Calu3 (cell line): Measurements from ENCODE around the gene PCGF2. TPM values are rescaled to one million over a fixed set of nuclear protein-coding genes. Genes with fewer than 3 reads are reported as not detected.

Experiments used
- Bru-seq: library from RNA; stranded (reverse); fragments of 400-500 nt; gene quantifications from one replicate; lab custom pipeline; 2021; lab: Mats Ljungman, UMichigan
- BruChase-seq, 2 experiments: library from RNA; stranded (reverse); fragments of 400-500 nt; gene quantifications; one replicate each; lab custom pipeline; 2021; lab: Mats Ljungman, UMichigan
- BruUV-seq: library from RNA; stranded (reverse); fragments of 400-500 nt; replicated peaks from 2 replicates; lab custom pipeline; 2021; lab: Mats Ljungman, UMichigan
- CTCF ChIA-PET: fragments of 300-600 bp; sonication (Branson Sonifier 250); formaldehyde crosslinking; loops from one replicate; lab custom pipeline; 2022; ENCODE audit warnings: antibody characterized with exemption; lab: Charles Lee
- DNase-seq: peaks from one replicate; pipeline ENCODE4 v3.0.0; 2022
- H3K27ac Mint-ChIP-seq: one replicate; pipeline ENCODE4 v1.8.0; 2022; ENCODE audit warnings: mixed read lengths; ENCODE audit not compliant: unreplicated experiment
- H3K27me3 Mint-ChIP-seq: one replicate; pipeline ENCODE4 v1.8.0; 2022; ENCODE audit warnings: mixed read lengths; ENCODE audit not compliant: unreplicated experiment
- H3K36me3 Mint-ChIP-seq: one replicate; pipeline ENCODE4 v1.8.0; 2022; ENCODE audit warnings: mild to moderate bottlenecking, moderate library complexity, mixed read lengths; ENCODE audit not compliant: insufficient read depth, unreplicated experiment
- H3K4me1 Mint-ChIP-seq: one replicate; pipeline ENCODE4 v1.8.0; 2022; ENCODE audit warnings: mild to moderate bottlenecking, low read depth, mixed read lengths; ENCODE audit not compliant: unreplicated experiment
- H3K4me3 Mint-ChIP-seq: one replicate; pipeline ENCODE4 v1.8.0; 2022; ENCODE audit warnings: mild to moderate bottlenecking, low read depth, moderate library complexity, mixed read lengths; ENCODE audit not compliant: unreplicated experiment
- H3K9me3 Mint-ChIP-seq: one replicate; pipeline ENCODE4 v1.8.0; 2022; ENCODE audit warnings: low read depth, mixed read lengths; ENCODE audit not compliant: unreplicated experiment
- CTCF ChIP-seq: fragments of 200-600 bp; IDR thresholded peaks from one replicate; pipeline ENCODE4 v1.8.0; 2022; ENCODE audit warnings: antibody characterized with exemption; ENCODE audit not compliant: unreplicated experiment
- intact Hi-C: fragments of 100-400 bp; cut with micrococcal nuclease; formaldehyde crosslinking; loops from one replicate; pipeline ENCODE4 v1.10.0; 2022; ENCODE audit not compliant: unreplicated experiment
- long read RNA-seq: library from polyadenylated mRNA; stranded (forward); transcript quantifications from one replicate; pipeline ENCODE4 v2.0.0, GENCODE V29; 2022
- total RNA-seq: library from RNA; stranded (reverse); gene quantifications from 2 replicates; pipeline ENCODE4 v1.2.3, GENCODE V29; 2022

PCGF2 gene
- 196 and 205 TPM in 2 replicates for total RNA-seq
- Bru-seq, nascent RNA, result percentile 88 among the genes with signal in this experiment
- percentile 96 among the genes with signal in this experiment for BruChase-seq, experiment 1, labeled RNA remaining after a 6-hour chase
- percentile 95 among the genes with signal in this experiment for BruChase-seq, experiment 2, labeled RNA remaining after a 2-hour chase
- long read RNA-seq, partial matches to known transcripts, result 40 of 74 reads
- long read RNA-seq, other reads (novel, unspliced or antisense), result 33 of 74 reads

GRCh38 chr17:38748149-38748891 lies at the start of gene PCGF2:
Gene PCGF2, minus strand, starts transcription at chr17:38748336. Its CDS starts 7,934 bp downstream, at chr17:38740402.
- TF ChIP-seq CTCF, result no peak
- Mint-ChIP-seq H3K4me3 (peak within 1 kb of the TSS; percentile 78), H3K4me1 (peaks cover 54% of the 10 kb centered on the region), H3K27ac (peak within 1 kb of the TSS; percentile 86), H3K36me3 (peaks cover 100% of the 10 kb centered on the region), H3K27me3 (no peaks in the 10 kb centered on the region), H3K9me3 (no peaks in the 10 kb centered on the region)
- CTCF ChIA-PET, result interaction anchor here (1.8 kb wide), 1 partner anchor 17 kb away, joined by 14 read pairs; the partner anchor contains the start of gene CISD3
- BruUV-seq, result no TSS peak
- DNase-seq, result peak; percentile 99
- intact Hi-C loops, result no loop called here

GRCh38 chr17:38797828-38798227 lies 49.7 kb upstream of the PCGF2 start:
- peak overlapping the region; percentile 83 for H3K4me3 Mint-ChIP-seq
- intact Hi-C loops, result no loop called here
- no TSS peak for BruUV-seq
- TF ChIP-seq CTCF, result no peak
- no peak for DNase-seq
- H3K27ac Mint-ChIP-seq, result peak overlapping the region; percentile 78
- H3K9me3 Mint-ChIP-seq, result no peaks in the 10 kb centered on the region
- H3K4me1 Mint-ChIP-seq, result peaks cover 39% of the 10 kb centered on the region
- peaks cover 73% of the 10 kb centered on the region for H3K36me3 Mint-ChIP-seq
- H3K27me3 Mint-ChIP-seq, result no peaks in the 10 kb centered on the region
- CTCF ChIA-PET, result interaction anchor here (0.6 to 1.4 kb wide), 4 partner anchors 9 to 377 kb away, joined by 3 to 4 read pairs (median 3); no protein-coding TSS in a partner anchor

- peaks cover 39% of the 10 kb centered on the region for H3K4me1 Mint-ChIP-seq
- intact Hi-C loops, result no loop called here
- no peaks in the 10 kb centered on the region for H3K27me3 Mint-ChIP-seq
- no TSS peak for BruUV-seq
- peaks cover 66% of the 10 kb centered on the region for H3K36me3 Mint-ChIP-seq
- H3K9me3 Mint-ChIP-seq, result no peaks in the 10 kb centered on the region
- DNase-seq, result no peak
- TF ChIP-seq CTCF, result no peak
- CTCF ChIA-PET, result interaction anchor here (0.5 kb wide), 1 partner anchor 116 kb away, joined by 4 read pairs; no protein-coding TSS in a partner anchor
- H3K4me3 Mint-ChIP-seq, result peak overlapping the region; percentile 83
- no peak overlapping the region for H3K27ac Mint-ChIP-seq
Measured at GRCh38 chr17:38797158-38797490, 49.0 kb upstream of the PCGF2 start.

GRCh38 chr17:38796451-38797157 lies 48.5 kb upstream of the PCGF2 start:
- no peak overlapping the region for H3K4me3 Mint-ChIP-seq
- intact Hi-C loops, result no loop called here
- H3K4me1 Mint-ChIP-seq, result peaks cover 39% of the 10 kb centered on the region
- BruUV-seq, result no TSS peak
- peaks cover 61% of the 10 kb centered on the region for H3K36me3 Mint-ChIP-seq
- no peaks in the 10 kb centered on the region for H3K27me3 Mint-ChIP-seq
- CTCF ChIA-PET, result interaction anchor here (0.5 kb wide), 1 partner anchor 115 kb away, joined by 4 read pairs; no protein-coding TSS in a partner anchor
- H3K27ac Mint-ChIP-seq, result no peak overlapping the region
- H3K9me3 Mint-ChIP-seq, result no peaks in the 10 kb centered on the region
- no peak for DNase-seq
- TF ChIP-seq CTCF, result no peak
